Immature natural killer cell (primary cell): ENCODE measurements around the gene RAB5A. TPM values are rescaled to one million over a fixed set of nuclear protein-coding genes. Genes with fewer than 3 reads are reported as not detected.
A peak's percentile ranks its signal among the peaks of the same experiment; 100 is the strongest.
"Not testable (repeated sequence)": the region's sequence is repeated elsewhere in the genome, so short reads cannot be mapped to it uniquely, and the experiment has no call there.

Experiments
- DNase-seq, 3 donors: peaks; one replicate each; pipeline ENCODE4 v3.0.0; 2022; ENCODE audit warnings: mixed read lengths in 1 of 3
- H3K27ac Mint-ChIP-seq, 6 donors: one replicate each; pipeline ENCODE4 v1.8.0; 2020; ENCODE audit warnings: mixed read lengths in 6 of 6, mild to moderate bottlenecking in 5 of 6, inconsistent platforms in 4 of 6, moderate library complexity in 3 of 6
- H3K27me3 Mint-ChIP-seq, 3 donors: one replicate each; pipeline ENCODE4 v1.8.0; 2020 to 2021; ENCODE audit warnings: low read depth in 3 of 3, mild to moderate bottlenecking in 3 of 3, mixed read lengths in 3 of 3, moderate library complexity in 3 of 3, inconsistent platforms in 1 of 3
- H3K36me3 Mint-ChIP-seq, 3 donors: one replicate each; pipeline ENCODE4 v1.8.0; 2020; ENCODE audit warnings: mixed read lengths in 3 of 3, inconsistent platforms in 2 of 3, mild to moderate bottlenecking in 2 of 3
- H3K4me1 Mint-ChIP-seq, 2 donors: one replicate each; pipeline ENCODE4 v1.8.0; 2020; ENCODE audit warnings: inconsistent platforms in 2 of 2, mild to moderate bottlenecking in 2 of 2, mixed read lengths in 2 of 2, moderate library complexity in 1 of 2
- H3K4me3 Mint-ChIP-seq, 5 donors: one replicate each; pipeline ENCODE4 v1.8.0; 2020; ENCODE audit warnings: mild to moderate bottlenecking in 5 of 5, mixed read lengths in 5 of 5, inconsistent platforms in 3 of 5, moderate library complexity in 3 of 5
- H3K9me3 Mint-ChIP-seq, 6 donors: one replicate each; pipeline ENCODE4 v1.8.0; 2020; ENCODE audit warnings: mild to moderate bottlenecking in 6 of 6, mixed read lengths in 6 of 6, inconsistent platforms in 4 of 6, moderate library complexity in 3 of 6
- polyA plus RNA-seq, 3 donors: library from polyadenylated mRNA; unstranded; fragments of 300-500 nt; fragmentation: Illumina TruSeq; gene quantifications; one replicate each; pipeline ENCODE4 v1.2.3, GENCODE V29; 2021

Gene RAB5A
- polyA plus RNA-seq, 3 donors from 2014 or later = 33.0 to 50.8 (median 47.3) TPM

GRCh38 chr3:19934098-19934566 is 12.8 kb upstream of the RAB5A start, which contains the start of gene EFHB:
TSS of gene EFHB (minus strand) at chr3:19934217. CDS start at chr3:19934018, 199 bp downstream.
- peaks cover 5 to 9% (median 7%) of the 10 kb centered on the region in 3 donors for H3K27me3 Mint-ChIP-seq
- DNase-seq = no peak
- H3K9me3 Mint-ChIP-seq = no peaks in the 10 kb centered on the region
- no peak within 1 kb of the TSS for H3K4me3 Mint-ChIP-seq
- H3K4me1 Mint-ChIP-seq = peaks cover 8 to 16% of the 10 kb centered on the region in 2 donors
- H3K27ac Mint-ChIP-seq = no peak within 1 kb of the TSS
- no peaks in the 10 kb centered on the region for H3K36me3 Mint-ChIP-seq

- no peaks in the 10 kb centered on the region for H3K4me1 Mint-ChIP-seq
- H3K27ac Mint-ChIP-seq = no peak overlapping the region
These were observed 9.2 kb upstream of the RAB5A start for GRCh38 chr3:19937459-19938294.

GRCh38 chr3:19938295-19938627 is 8.6 kb upstream of the RAB5A start:
- Mint-ChIP-seq H3K4me1 (no peaks in the 10 kb centered on the region), H3K36me3 (peaks cover 0 to 12% (median 0%) of the 10 kb centered on the region in 3 donors), H3K27me3 (peaks cover 5 to 9% (median 7%) of the 10 kb centered on the region in 3 donors), H3K4me3 (no peak overlapping the region), H3K27ac (no peak overlapping the region), H3K9me3 (no peaks in the 10 kb centered on the region)
- no peak for DNase-seq

More at GRCh38 chr3:19937459-19938294, 9.2 kb upstream of the RAB5A start:
- Mint-ChIP-seq H3K36me3 (peaks cover 0 to 12% (median 0%) of the 10 kb centered on the region in 3 donors), H3K27me3 (peaks cover 5 to 9% (median 7%) of the 10 kb centered on the region in 3 donors), H3K4me3 (no peak overlapping the region), H3K9me3 (no peaks in the 10 kb centered on the region)
- DNase-seq = no peak

GRCh38 chr3:19940643-19941042 is 6.3 kb upstream of the RAB5A start:
- Mint-ChIP-seq H3K4me1 (peaks cover 3 to 8% of the 10 kb centered on the region in 2 donors), H3K9me3 (no peaks in the 10 kb centered on the region), H3K27me3 (peaks cover 0 to 3% (median 2%) of the 10 kb centered on the region in 3 donors), H3K4me3 (no peak overlapping the region), H3K27ac (no peak overlapping the region), H3K36me3 (peaks cover 0 to 12% (median 0%) of the 10 kb centered on the region in 3 donors)
- no peak for DNase-seq

GRCh38 chr3:19945534-19945933 is 1.4 kb upstream of the RAB5A start:
- H3K9me3 Mint-ChIP-seq = no peaks in the 10 kb centered on the region
- DNase-seq = no peak
- H3K27me3 Mint-ChIP-seq = peaks cover 13 to 15% (median 13%) of the 10 kb centered on the region in 3 donors
- peak overlapping the region; percentile 36 to 94 (median 83) for H3K27ac Mint-ChIP-seq
- peaks cover 40 to 54% of the 10 kb centered on the region in 2 donors for H3K4me1 Mint-ChIP-seq
- peaks cover 0 to under 1% (median 0%) of the 10 kb centered on the region in 3 donors for H3K36me3 Mint-ChIP-seq
- H3K4me3 Mint-ChIP-seq = peak overlapping the region; percentile 92 to 98 (median 95)

GRCh38 chr3:19945969-19946831 is 697 bp upstream of the RAB5A start:
- Mint-ChIP-seq H3K9me3 (no peaks in the 10 kb centered on the region), H3K27ac (peak overlapping the region; percentile 90 to 99 (median 96)), H3K4me3 (peak overlapping the region; percentile 92 to 98 (median 95)), H3K4me1 (peaks cover 46 to 61% of the 10 kb centered on the region in 2 donors), H3K27me3 (peaks cover 13 to 15% (median 13%) of the 10 kb centered on the region in 3 donors), H3K36me3 (no peaks in the 10 kb centered on the region)
- no peak for DNase-seq

GRCh38 chr3:19947549-19948225 is 790 bp downstream of the RAB5A start:
- H3K27me3 Mint-ChIP-seq = peaks cover 13 to 15% (median 13%) of the 10 kb centered on the region in 3 donors
- H3K4me1 Mint-ChIP-seq = peaks cover 56 to 75% of the 10 kb centered on the region in 2 donors
- no peaks in the 10 kb centered on the region for H3K9me3 Mint-ChIP-seq
- peak overlapping the region; percentile 90 to 99 (median 96) for H3K27ac Mint-ChIP-seq
- DNase-seq = peak; percentile 34 to 45 (median 44)
- peaks cover 0 to 6% (median 0%) of the 10 kb centered on the region in 3 donors for H3K36me3 Mint-ChIP-seq
- H3K4me3 Mint-ChIP-seq = peak overlapping the region; percentile 92 to 98 (median 95)

- no peaks in the 10 kb centered on the region for H3K9me3 Mint-ChIP-seq
- no peak for DNase-seq
- peaks cover 0 to 10% (median 0%) of the 10 kb centered on the region in 3 donors for H3K36me3 Mint-ChIP-seq
- H3K4me1 Mint-ChIP-seq = peaks cover 60 to 80% of the 10 kb centered on the region in 2 donors
- H3K4me3 Mint-ChIP-seq = peak overlapping the region; percentile 92 to 98 (median 95)
- peak overlapping the region; percentile 90 to 99 (median 96) for H3K27ac Mint-ChIP-seq
- H3K27me3 Mint-ChIP-seq = peaks cover 13 to 15% (median 13%) of the 10 kb centered on the region in 3 donors
These were observed 1.3 kb downstream of the RAB5A start for GRCh38 chr3:19948226-19948591.

- Mint-ChIP-seq H3K36me3 (peaks cover 0 to 16% (median 0%) of the 10 kb centered on the region in 3 donors), H3K4me1 (peaks cover 65 to 95% of the 10 kb centered on the region in 2 donors), H3K27ac (peak overlapping the region in 2 of 6 donors; percentile 56 to 57), H3K4me3 (no peak overlapping the region), H3K9me3 (no peaks in the 10 kb centered on the region), H3K27me3 (peaks cover 13 to 15% (median 13%) of the 10 kb centered on the region in 3 donors)
- no peak for DNase-seq
These were observed 3.4 kb downstream of the RAB5A start for GRCh38 chr3:19950316-19950715.

GRCh38 chr3:19954676-19955075 is 7.8 kb downstream of the RAB5A start:
- Mint-ChIP-seq H3K4me3 (no peak overlapping the region), H3K27me3 (peaks cover 0 to 3% (median 1%) of the 10 kb centered on the region in 3 donors), H3K36me3 (peaks cover 0 to 20% (median 0%) of the 10 kb centered on the region in 3 donors), H3K27ac (no peak overlapping the region), H3K9me3 (no peaks in the 10 kb centered on the region), H3K4me1 (peaks cover 57 to 86% of the 10 kb centered on the region in 2 donors)
- no peak for DNase-seq

- not testable (repeated sequence) for H3K4me3 Mint-ChIP-seq, DNase-seq, H3K27me3 Mint-ChIP-seq, H3K27ac Mint-ChIP-seq, H3K9me3 Mint-ChIP-seq
- peaks cover 62 to 87% of the 10 kb centered on the region in 2 donors for H3K4me1 Mint-ChIP-seq
- H3K36me3 Mint-ChIP-seq = peaks cover 0 to 16% (median 0%) of the 10 kb centered on the region in 3 donors
These were observed 10.5 kb downstream of the RAB5A start for GRCh38 chr3:19957354-19957753.

GRCh38 chr3:19959505-19959904 is 12.6 kb downstream of the RAB5A start:
- Mint-ChIP-seq H3K4me1 (peaks cover 66 to 87% of the 10 kb centered on the region in 2 donors), H3K9me3 (no peaks in the 10 kb centered on the region), H3K27me3 (peaks cover 0 to 3% (median 1%) of the 10 kb centered on the region in 3 donors), H3K36me3 (peaks cover 0 to 8% (median 0%) of the 10 kb centered on the region in 3 donors), H3K27ac (peak overlapping the region in 2 of 6 donors; percentile 3 to 29), H3K4me3 (no peak overlapping the region)
- DNase-seq = no peak

GRCh38 chr3:19960696-19961095 is 13.8 kb downstream of the RAB5A start:
- H3K27ac Mint-ChIP-seq = no peak overlapping the region
- H3K27me3 Mint-ChIP-seq = peaks cover 0 to 3% (median 1%) of the 10 kb centered on the region in 3 donors
- DNase-seq = no peak
- H3K36me3 Mint-ChIP-seq = peaks cover 0 to 4% (median 0%) of the 10 kb centered on the region in 3 donors
- no peaks in the 10 kb centered on the region for H3K9me3 Mint-ChIP-seq
- H3K4me1 Mint-ChIP-seq = peaks cover 70 to 87% of the 10 kb centered on the region in 2 donors
- no peak overlapping the region for H3K4me3 Mint-ChIP-seq
